ENCODE measurements around the gene TMC8.

Gene TMC8

GRCh38 chr17:78124081-78124835 is 6.3 kb upstream of the TMC8 start:
- peak; percentile 86 to 96 for DNase-seq

DNA sequence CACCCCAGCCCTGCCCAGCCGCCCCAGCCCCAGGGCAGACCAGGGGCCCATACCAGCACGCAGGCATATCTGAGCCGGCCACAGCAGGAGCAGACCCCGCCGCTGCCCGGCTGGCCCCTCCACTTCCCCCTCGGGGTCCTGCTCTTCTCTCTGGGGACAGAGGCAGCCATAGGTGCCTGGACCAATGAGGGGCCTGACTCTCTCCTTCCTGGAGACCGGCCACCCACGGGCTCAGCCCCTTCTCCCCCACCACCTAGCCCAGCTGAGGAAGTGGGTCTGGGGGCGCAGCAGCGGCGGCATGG is 5.8 kb upstream of the TMC8 start:
- no peak for DNase-seq

DNA sequence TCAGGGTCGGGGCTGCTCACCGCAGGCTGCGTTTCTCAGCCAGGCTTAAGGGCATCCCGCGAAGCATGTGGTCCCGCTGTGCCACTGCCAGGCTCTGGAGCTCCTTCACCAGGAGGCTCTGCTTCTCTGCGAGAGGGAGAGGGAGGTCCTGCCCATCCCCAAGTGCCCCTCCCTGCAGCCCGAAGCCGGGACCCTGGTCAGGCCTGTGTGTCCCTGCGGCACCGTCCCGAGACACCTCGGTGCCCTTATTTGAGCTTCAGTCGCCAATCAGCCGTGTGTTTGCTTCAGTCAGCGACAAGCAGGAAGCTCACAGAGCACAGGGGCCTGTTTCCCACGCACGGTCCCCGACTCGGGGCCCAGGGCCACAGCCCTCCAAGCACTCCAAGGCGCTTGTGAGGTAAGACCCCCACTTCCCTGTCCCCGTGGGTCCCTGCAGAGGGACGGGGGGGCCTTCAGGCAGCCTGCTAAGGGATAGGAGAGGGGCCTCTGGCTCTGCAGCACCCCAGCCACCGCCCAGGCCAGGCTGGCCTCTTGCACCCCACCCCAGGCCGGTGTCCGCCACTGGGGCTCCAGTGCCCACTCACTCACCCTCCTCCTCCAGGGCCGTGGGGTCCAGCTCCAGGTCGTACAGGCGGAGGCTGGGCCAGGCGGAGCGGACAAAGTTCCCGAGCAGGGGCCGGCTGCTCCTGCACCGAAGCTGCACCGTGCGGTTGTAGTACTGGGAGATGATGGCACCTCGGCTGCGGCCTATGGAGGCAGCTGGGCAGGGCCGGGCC is 5.2 kb upstream of the TMC8 start:
- peak; percentile 24 to 43 for DNase-seq

GRCh38 chr17:78125976-78126894 is 4.3 kb upstream of the TMC8 start:
- DNase-seq = no peak

GRCh38 chr17:78126895-78127238 is 3.7 kb upstream of the TMC8 start:
- no peak for DNase-seq

DNA sequence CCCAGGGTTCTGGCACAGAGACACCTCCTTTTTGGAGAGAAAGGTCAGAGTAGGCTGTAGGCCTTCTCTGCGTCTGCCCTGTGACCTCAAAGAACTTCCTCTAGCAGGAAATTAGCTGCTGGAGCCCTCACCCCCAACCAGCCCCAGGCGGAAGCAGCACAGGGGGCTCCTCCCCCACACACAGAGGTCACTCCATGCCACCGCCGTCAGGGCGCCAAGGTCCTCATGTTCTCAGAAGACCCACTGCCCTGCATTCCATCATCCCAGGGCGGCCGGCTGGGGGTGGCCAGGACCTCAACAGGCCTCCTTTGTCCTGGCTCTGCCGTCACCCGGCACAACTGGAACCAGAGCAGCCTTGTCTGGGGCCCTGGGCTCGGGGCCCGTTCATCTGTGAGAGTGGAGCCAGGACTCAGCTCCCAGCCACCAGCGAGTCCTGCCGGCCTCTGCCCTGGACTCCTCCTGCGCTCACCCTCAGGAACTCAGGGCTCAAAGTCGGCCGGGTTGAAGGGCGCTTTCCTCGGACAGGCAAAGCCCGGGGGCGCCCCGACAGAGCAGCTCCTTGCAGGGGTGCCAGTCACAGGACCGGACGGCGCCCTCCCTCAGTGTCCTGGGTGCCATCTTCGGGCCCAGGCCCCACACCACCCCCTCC is 3.2 kb upstream of the TMC8 start:
- DNase-seq = peak; percentile 98 to 99

DNA sequence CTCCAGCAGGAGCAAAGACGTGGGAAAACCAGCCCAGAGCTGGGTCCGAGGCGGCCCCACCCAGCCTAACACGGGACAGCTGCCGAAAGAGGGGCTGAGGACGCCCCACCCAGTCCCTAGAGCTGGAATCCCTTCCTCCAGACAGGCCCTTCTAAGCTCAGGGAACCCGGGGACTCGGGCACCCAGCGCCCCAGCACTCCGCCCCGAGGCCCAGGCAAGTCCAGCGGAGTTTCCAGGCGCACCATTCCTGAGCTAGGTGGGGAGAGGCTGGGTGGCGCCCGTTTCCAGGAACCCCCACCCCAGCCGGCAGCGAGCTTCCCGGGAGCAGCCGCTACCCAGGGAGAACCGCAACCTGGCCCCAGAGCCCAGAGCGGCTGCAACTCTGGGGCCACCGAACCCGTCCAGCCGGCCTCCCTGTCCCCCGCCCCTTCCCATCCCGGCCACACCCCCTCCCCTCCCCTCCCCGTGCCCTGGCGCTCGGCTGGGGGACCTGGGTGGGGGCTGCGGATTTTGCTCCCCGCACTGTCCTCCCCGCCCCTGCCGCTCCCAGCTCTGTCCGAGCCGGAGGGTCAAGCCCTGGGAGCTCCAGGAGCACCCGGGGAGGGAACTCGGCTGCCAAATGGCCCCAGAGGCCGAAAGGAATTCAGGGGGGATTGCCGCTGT is 2.6 kb upstream of the TMC8 start:
- DNase-seq = peak in 1 of 2 experiments; percentile 43

DNA sequence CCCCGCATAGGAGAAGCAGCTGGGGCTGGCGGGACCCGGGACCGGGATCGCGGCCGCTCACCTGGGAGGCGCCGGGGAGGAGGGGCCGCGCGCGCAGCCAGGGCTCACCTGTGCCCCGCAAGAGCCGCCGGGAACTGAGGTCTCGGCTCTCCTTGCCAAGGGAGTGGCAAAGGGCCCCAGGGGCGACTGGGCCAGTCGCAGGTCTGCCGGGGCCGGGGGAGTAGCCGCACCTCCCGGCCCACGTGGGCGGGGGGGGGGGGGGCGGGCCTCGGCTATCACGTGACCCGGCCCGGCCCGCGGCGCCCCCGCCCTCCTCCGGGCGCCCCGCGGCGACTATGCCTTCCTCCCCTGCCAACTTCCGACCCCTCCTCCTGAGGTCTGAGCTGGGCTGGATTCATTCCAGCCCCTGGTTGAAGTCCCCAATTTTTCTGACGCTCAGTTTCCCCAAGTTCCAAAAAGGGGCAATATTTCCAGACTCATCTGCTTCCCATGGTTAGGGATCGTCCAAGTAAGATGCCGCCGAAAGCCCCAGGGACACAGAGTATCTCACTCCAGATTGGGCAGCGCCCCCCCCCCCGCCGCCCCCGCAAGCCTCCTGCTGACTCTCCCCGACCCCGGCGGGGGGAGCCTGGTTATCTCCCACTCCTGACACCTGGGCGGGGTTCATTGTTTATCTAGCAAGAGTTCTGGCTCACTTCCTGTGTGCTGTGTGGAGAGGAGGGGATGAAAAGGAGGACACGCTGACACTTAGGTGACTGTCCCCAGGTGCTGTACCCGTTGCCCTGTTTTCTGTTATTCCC is 1.8 kb upstream of the TMC8 start, which contains the start of gene TMC6:
Gene TMC6 (minus strand): TSS at position 205 of the 800 bp plus-strand sequence. CDS start 1,923 bp downstream, outside the sequence.
- peak; percentile 67 to 76 for DNase-seq

- DNase-seq = no peak
These were observed 1.1 kb upstream of the TMC8 start for GRCh38 chr17:78129351-78130089.

GRCh38 chr17:78130090-78130436 is 508 bp upstream of the TMC8 start:
- no peak for DNase-seq

GRCh38 chr17:78131172-78132083 is 857 bp downstream of the TMC8 start:
- DNase-seq = peak in 1 of 2 experiments; percentile 19

DNA sequence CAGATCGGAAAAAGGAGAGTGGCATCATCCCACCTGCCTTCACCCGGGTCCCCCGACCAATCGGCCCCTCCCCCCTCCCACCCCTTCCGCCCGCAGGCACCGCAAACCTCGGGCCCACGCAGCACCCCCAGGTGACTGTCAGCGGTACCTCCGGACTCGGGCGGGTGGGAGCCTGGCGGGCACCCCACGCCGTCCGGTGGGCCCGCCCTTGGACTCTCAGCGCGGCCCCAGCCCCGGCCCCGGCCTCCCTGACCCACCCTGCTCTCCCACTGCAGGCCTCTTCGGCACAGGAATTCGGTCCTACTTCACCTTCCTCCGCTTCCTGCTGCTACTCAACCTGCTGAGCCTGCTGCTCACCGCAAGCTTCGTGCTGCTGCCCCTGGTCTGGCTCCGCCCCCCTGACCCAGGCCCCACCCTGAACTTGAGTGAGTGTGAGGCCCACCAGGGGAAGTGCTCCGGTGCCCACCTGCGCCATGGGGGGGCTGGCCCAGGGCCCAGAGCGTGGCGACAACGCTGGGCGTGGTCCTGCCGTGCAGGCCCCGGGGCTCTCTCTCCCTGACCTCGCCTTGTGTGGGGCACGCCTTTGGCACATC is 1.6 kb downstream of the TMC8 start:
- peak in 1 of 2 experiments; percentile 27 for DNase-seq

- DNase-seq = no peak
These were observed 2.2 kb downstream of the TMC8 start for GRCh38 chr17:78132767-78133178.

DNA sequence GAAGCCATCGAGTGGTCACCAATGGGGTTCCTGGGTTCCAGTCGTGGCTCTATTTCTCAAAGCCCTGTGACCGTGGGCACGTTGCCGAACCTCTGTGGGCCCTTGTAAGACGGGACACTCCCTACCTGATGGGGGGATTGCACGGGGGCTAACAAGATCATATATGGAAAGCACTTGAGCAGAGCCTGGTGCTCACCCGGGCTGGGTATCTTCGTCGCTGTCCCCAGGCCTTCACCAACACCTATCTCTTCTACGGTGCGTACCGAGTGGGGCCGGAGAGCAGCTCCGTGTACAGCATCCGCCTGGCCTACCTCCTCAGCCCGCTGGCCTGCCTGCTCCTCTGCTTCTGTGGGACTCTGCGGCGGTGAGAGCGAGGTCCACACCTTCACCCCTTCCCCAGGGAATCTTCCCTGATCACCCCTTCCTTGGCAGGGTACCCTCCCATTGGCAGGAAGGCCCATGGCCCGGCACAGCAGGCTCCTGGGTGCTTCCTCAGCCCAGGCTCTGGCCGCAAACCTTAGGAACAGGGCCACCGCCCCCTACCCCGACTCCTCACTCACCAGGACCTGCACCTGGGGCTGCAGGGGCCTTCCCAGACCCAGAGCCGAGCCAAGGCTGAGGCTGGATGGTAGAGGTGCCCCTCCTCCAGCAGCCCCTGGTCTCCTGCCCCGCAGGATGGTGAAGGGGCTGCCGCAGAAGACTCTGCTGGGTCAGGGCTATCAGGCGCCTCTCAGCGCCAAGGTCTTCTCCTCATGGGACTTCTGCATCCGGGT is 2.8 kb downstream of the TMC8 start:
- DNase-seq = no peak

- peak; percentile 65 to 75 for DNase-seq
These were observed 3.7 kb downstream of the TMC8 start for GRCh38 chr17:78133971-78134898.

DNA sequence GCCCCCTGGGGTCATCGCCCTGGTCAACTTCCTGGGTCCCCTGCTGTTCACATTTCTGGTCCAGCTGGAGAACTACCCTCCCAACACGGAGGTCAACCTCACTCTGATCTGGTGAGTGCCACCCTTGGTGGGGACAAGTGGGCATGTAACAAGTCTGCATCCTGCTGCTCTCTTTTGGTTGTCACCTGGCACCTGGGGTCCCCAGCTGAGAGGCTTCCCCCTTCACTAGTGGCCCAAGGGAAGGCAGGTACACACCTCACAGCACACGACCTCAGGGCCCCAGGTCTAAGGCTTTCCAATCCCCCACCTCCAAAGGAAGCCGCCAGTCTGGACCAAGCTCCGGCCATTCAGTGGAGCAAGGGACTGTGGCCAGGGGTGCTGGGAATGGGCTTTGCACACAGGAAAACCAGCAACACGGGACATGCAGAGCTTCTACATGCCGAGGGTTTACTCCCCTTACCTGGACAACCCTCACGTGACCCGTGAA is 4.4 kb downstream of the TMC8 start:
- no peak for DNase-seq

Measured in AML-193 (cell line).